GM21723 (cell line): ENCODE data around the gene LARGE1.

Source experiments
- ATAC-seq: cut with Tn5 transposase; IDR thresholded peaks from one replicate; pipeline ENCODE4 v1.9.1; 2021; ENCODE audit warnings: mild to moderate bottlenecking, moderate library complexity; ENCODE audit not compliant: unreplicated experiment

Gene LARGE1

GRCh38 chr22:33828302-33828701, 92.0 kb downstream of the LARGE1 start:
- ATAC-seq = no peak

GRCh38 chr22:33825761-33826160, 94.5 kb downstream of the LARGE1 start:
- no peak for ATAC-seq

- ATAC-seq = no peak
These were observed 96.7 kb downstream of the LARGE1 start for GRCh38 chr22:33823552-33823951.

- no peak for ATAC-seq
These were observed 99.0 kb downstream of the LARGE1 start for GRCh38 chr22:33821290-33821689.

GRCh38 chr22:33819743-33820142, 100.5 kb downstream of the LARGE1 start:
- no peak for ATAC-seq

- ATAC-seq = no peak
These were observed 102.7 kb downstream of the LARGE1 start for GRCh38 chr22:33817512-33818127.

- ATAC-seq = no peak
These were observed 107.8 kb downstream of the LARGE1 start for GRCh38 chr22:33812360-33812977.

GRCh38 chr22:33811686-33812085, 108.6 kb downstream of the LARGE1 start:
- ATAC-seq = no peak

- ATAC-seq = no peak
These were observed 109.1 kb downstream of the LARGE1 start for GRCh38 chr22:33811208-33811607.

GRCh38 chr22:33807470-33807869, 112.8 kb downstream of the LARGE1 start:
- no peak for ATAC-seq

- no peak for ATAC-seq
These were observed 114.1 kb downstream of the LARGE1 start for GRCh38 chr22:33806191-33806590.

- ATAC-seq = no peak
These were observed 116.6 kb downstream of the LARGE1 start for GRCh38 chr22:33803371-33804282.

- ATAC-seq = no peak
These were observed 121.9 kb downstream of the LARGE1 start for GRCh38 chr22:33798401-33798800.

GRCh38 chr22:33796494-33796893, 123.8 kb downstream of the LARGE1 start:
- ATAC-seq = no peak

GRCh38 chr22:33793475-33793874, 126.8 kb downstream of the LARGE1 start:
- ATAC-seq = no peak

GRCh38 chr22:33792832-33793231, 127.4 kb downstream of the LARGE1 start:
- no peak for ATAC-seq

- no peak for ATAC-seq
These were observed 130.5 kb downstream of the LARGE1 start for GRCh38 chr22:33789690-33790253.

GRCh38 chr22:33788927-33789326, 131.3 kb downstream of the LARGE1 start:
- no peak for ATAC-seq

- no peak for ATAC-seq
These were observed 132.4 kb downstream of the LARGE1 start for GRCh38 chr22:33787645-33788456.

- ATAC-seq = no peak
These were observed 134.1 kb downstream of the LARGE1 start for GRCh38 chr22:33786149-33786548.
